ENCODE measurements around the gene CCDC91.

GRCh38 chr12:28367993-28368392 is 177.7 kb downstream of the CCDC91 start:
- no peak for TF ChIP-seq POLR2A (IDR thresholded peaks at IDR 0.05; ENCODE audit: low read depth, low read length)
- no peak for TF ChIP-seq POLR2AphosphoS5 (IDR thresholded peaks at IDR 0.05; ENCODE audit: low read depth, low read length)
